HG03558 (cell line): Measurements from ENCODE around the gene GLRX3.
A peak's percentile ranks its signal among the peaks of the same experiment; 100 is the strongest.
"Not testable (repeated sequence)": the region's sequence is repeated elsewhere in the genome, so short reads cannot be mapped to it uniquely, and the experiment has no call there.

Source experiments
- ATAC-seq: cut with Tn5 transposase; IDR thresholded peaks from one replicate; pipeline ENCODE4 v1.9.1; 2021; ENCODE audit warnings: moderate number of reproducible peaks; ENCODE audit not compliant: unreplicated experiment; ENCODE audit errors: extremely low read depth

GLRX3 gene

DNA sequence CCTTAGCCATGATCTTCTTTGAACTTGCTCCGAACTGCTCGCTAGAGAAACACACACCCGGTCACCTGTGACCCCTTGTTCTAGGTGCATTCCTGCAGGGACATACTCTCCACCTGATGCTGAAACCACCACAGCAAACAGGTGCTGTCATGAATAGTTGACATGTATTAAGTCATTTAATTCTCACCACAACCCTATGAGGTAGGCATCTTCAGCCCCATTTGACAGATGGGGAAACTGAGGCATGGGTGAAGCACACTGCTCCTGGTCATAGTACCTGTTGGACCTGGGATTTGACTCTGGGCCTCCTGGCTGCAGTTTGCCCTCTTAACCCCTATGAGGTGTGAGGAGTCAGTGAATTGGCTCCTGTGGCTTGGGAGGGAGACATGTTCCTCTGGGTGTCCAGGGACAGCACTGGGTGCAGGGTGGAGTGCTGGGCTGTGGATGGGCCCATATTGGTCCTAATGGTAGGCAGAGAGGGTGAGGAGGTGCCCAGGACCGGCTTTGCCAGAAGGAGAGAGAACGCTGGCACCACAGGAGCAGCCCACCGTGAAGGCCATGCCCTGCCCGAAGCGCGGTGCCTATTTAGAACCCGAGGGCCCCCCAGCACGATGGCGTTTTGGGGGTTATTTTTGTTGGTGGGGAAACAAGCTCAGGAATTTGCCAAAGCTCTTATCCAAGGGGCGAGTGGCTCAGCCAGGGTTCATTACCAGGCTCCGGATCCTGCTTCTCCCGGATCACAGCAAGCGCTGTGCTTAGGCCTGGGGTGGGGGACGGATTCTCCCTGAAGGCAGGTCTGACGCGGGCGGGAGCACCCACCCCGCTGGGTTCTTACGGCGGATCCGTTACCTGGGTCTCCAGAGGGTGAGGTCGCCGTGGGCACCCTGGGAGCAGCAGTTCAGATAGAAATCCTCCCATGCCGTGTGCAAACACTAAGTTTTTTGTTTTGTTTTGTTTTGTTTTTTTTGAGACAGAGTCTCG lies 52.3 kb downstream of the GLRX3 start:
- no peak for ATAC-seq

DNA sequence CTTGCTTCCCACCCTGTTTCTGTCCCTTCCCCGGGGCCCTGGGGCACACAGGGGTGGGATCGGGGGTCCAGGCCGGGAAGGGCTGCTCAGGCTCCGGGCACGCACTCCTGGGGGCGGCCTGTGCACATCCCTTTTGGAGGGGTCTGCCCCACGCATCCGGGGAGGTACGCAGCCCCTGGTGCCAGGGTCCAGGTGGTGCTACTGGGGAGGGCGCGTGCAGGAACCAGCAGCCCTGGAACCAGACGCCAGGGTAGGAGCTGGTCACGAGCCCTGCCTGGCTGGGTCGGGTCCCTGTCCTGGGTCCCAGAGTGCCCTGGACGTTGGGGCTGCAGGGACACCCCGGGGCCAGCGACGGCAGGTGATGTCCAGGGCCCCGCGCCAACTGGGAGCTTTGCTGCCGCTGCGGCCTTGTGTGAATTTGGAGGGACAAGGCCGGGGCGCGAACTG lies 53.4 kb downstream of the GLRX3 start:
- ATAC-seq = no peak

DNA sequence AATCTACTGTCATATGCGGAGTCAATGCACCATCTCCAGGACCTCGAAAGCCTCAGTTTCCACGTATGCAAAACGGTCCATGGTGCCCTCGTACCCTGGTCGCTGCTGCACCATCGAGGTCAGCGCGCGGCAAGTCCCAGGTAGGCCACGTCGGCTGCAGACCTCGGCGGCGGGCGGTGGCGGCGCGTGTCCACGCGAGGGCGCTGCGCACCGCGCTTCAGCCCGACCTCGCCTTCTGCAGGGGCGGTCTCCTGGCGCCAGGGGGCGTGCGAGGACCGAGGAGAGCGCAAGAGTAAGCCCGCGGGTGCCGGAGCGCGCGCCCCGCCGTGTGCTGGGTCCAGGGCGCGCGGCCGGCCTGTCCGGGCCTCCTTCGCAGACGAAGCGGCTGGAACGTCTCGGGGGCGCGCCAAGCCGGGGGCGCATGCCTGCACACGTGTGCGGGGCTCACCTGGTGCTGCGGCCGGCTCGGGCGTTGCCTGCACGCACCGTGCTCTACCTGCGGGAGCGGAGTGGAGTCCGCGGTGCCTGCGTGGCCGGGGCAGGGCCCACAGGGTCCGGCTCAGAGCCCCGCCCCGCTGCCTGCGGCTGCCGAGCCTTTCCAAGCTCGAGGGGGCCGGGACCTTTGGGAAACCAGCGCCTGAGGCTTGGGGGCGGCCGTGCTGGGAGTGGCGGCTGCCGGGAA lies 54.0 kb downstream of the GLRX3 start:
- peak; percentile 90 for ATAC-seq

DNA sequence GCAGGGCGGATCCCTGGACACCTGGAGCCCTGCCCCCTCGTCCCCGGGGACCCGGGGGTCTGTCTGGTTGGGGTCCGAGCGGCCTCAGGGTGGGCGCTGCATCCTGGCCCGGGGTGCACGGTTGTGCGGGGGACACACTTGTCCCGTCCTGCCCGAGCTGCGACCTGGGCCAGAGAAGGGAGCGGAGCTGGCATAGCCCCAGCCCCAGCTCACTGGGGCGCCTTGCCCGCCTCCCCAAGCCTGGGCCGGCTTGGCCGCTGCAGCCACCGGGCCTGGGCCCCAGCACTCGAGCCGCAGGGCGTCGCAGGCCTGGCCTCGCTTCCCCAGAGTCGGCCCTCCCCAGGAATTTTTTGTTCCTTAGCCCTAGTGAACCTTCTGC lies 54.5 kb downstream of the GLRX3 start:
- ATAC-seq = no peak

DNA sequence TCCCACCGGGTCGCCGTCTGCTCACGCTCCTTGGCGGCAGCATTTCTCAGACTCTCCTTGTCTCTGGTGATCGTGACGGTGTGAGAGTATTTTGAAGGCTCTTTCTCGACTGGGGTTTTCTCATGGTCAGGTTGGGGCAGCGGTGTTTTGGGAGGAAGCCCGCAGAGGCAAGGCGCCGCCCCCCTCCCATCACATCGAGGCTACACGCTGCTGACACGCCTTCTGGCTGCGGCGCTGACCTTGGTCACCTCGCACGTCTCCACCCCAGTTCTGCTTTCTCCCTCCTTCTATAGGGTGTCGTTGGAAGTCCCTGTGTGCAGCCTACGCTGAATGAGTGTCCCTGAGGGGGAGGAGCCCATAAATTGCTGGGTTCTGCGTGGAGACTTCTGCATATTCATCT lies 55.2 kb downstream of the GLRX3 start:
- no peak for ATAC-seq

DNA sequence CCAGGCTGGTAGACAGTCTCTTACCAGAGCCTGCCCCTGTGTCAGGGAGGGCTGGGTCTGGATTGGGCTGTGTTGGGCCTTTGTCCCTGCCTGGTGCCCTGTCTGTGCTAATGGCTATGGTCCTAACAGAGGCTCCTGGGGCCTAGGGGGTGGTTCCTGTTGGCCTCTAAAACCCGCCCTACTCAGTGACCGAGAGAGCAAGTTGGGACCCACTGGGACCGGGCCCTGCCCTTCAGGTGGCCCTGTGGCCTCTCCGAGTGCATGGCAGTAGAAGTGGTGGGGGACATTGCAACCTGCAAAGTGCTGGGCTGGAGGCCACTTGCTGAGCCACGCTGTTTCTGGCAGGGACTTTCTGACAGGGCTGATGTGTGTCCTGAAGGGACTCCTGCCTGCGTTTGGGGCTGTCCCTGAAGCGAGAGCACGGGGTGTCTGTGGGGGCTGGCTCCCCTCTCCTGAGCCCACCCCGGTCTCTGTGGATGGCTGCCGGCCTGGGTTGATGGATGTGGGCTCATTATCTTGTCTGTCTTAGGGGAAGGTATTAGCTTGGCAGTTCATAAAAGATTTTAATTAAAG lies 56.2 kb downstream of the GLRX3 start:
- no peak for ATAC-seq

DNA sequence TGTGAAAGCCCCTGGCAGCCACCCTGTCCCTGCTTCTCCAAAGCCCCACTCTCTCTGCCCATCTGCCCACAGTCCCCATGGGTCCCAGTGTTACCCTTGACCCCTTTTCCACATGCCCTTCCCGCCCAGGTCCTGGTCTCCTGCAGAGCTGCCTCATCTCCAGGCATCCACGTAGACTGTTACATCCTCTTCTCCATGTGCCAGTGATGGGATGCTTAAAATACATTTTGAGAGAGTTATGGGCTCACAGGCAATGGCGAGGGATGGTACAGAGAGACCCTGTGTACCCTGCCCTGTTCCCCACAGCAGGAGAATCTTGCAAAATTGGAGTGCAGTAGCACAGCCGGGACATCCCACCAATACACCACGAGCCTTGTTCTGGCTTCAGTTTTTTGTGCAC lies 56.8 kb downstream of the GLRX3 start:
- ATAC-seq = no peak

DNA sequence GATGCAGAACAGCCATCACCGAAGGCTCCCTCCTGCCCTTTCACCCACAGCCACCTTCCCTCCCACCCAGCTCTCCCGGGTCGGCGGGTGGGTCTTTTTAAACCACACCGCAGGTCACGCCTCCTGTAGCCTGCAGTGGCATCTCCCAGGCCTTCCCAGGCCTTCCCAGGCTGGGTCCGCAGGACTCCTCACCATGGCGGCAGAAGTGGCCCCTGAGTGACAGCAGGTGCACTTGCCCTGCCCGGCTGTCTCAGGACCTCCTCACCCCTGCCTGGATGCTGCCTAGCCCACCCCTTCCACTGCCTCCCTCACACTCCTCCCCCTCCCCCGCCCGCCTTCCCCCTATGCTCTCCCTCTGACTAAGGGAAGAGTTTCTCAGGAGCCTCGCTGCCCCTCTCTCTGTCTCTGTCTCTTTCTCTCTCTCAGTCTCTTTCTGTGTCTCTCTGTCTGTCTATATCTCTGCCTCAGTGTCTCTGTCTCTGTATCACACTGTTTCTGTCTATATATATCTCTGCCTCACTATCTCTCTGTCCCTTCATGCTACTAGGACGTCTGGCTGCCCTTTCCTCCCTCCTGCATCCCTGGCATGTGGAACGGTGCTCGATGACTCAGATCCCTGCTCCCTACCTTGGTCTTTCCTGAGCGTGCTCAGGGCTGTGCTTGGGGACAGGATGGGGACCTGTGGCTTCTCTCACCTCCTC lies 57.5 kb downstream of the GLRX3 start:
- no peak for ATAC-seq

DNA sequence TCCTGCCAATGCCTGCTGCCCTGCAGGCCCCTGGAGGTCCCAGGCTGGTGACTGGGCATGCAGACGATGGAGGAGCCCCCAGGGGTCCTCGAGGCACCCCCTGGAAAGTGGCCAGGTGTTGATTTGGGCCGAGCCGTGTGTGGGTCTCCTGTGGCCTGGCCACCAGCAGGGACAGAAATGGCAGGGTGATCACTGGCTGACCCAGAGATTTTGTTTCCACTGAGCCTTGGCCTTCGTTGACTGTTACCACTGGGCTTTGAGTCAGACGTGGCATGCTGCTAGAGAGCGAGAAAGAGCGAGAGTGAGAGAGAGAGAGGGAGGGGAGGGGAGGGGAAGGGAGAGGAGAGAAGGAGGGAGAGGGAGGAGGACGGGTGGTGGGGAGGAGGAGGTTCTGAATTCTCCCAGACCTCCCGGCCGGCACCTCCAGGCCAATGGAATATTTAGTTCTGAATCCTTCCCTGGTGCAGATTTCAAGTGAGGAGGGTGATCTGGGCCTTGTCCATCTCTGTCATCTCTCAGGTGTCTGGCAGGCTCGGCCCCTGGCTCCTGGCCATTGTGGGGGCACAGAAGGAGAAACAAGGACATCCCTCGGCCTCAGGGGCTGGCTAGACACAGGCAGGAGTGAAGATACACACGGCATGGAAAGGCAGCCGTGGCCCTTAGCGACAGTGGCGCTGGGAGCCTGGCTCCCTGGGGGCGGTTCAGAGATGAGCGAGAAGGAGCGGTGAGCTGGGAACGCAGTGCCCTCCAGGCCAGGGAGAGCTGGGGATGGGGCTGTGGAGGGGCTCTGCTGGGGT lies 58.2 kb downstream of the GLRX3 start:
- no peak for ATAC-seq

DNA sequence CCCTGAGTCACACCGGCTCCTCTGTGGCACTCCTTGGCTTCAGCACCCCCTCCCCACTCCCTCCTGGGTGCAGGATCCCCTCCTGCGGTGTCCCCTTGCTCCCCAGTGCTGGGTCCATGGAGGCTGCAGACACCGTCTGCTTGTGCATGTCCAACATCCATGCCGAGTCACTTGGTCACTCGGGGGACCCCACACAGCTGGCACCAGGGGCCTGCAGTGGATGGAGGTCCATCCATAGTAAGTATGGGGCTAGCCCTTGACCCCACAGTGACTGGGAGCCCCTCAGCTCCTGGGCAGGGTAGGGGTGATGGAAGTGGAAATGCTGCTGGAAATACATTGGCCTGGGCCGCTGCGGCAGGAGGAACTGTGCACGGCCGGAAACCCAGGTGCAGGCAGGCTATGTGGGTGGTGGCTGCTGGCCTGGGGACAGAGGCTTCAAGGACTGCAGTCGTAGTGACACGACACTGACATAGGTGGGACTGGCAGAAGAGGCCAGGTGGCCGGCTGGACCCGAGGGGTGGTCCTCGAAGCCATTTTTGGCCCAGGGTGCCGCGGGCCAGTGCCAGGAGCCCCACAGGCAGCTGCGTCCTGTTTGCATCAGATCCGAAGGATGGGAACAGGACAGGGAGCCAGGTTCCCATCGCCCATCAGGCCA lies 58.9 kb downstream of the GLRX3 start:
- no peak for ATAC-seq

DNA sequence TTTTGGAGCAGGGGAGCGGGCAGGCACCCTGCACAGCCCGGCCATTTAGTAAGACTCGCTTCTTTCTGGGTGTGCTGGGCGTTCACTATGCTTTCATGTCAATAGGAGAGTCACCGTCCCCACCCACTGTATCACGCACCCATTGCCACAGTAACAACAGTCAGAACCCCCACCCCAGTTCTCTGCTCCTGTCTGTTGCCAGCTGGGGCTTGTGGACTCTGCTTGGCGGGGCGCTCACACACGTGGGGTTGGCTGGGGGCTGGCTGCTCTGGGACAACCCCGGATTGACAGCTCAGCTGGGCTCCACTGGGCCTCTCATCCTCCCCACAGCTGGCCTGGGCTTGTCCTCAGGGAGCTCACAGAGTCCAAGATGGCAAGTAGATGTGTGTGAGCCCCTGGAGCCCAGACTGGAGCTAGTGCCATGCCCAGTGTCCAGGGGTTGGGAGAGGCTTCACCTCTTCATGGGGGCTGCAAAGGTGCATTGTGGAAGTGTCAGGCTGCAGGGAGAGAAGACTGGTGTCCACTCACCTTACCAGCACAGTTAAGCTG lies 59.6 kb downstream of the GLRX3 start:
- no peak for ATAC-seq

DNA sequence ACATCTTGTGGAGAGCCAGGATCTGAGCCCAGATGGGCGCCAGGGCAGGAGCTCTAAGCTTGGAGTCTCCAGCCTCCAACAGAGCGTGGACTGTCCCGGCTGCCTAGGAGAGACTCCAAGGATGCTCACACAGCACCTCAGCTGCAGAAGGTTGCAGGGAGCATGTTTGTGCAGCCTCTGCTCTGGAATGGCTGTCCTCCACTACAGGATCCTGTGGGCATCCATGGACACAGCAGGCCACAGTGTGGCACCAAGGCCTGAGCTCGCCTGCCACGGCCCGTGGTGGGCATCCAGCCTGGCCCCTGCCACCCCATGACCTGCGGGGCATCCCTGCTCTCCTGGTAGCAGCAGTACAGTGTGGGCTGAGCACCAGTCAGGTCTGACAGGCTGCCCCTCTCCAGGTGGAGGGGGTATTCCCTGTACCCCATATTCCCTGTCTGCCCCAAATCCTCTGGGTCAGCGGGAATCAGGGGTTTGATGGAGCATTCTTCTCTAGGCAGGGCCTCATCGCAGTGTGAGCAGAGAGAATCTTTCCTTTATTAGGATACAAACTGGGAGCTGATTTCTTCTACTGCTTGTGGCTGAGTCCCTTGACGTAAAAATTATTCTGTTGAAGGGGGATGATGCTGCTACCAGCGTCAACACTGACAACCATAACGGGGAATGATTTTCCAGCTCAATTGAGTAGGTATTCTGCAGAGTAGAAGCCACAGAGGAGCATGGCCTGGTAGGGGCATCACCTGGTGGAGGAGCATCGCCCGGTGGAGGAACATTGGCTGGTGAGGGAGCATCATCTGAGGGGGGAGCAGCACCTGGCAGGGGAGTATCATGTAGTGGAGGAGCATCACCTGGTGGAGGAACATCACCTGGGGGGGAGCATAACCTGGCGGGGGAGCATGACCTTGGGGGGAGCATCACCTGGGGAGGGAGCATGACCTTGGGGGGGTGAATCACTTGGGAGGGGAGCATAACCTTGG lies 60.6 kb downstream of the GLRX3 start:
- no peak for ATAC-seq

DNA sequence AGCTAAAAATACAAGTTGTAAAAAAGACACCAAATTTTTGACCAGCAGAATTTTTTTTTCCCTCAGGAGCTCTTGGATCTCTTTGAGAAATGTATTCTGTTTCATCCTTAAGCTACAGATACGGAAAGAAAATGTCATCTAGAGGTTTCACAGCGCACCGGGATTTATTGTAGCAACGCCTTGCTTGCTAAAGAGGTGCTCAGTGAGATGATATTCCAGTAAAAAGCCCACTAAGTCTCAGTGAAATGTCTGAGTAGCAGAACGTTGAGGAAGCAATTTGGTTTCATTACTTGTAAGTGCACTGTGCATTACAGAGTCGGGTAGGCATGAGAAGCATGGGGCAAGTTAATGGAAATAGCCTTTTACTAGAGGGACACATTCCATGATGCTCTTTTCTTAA lies 62.5 kb downstream of the GLRX3 start:
- no peak for ATAC-seq

DNA sequence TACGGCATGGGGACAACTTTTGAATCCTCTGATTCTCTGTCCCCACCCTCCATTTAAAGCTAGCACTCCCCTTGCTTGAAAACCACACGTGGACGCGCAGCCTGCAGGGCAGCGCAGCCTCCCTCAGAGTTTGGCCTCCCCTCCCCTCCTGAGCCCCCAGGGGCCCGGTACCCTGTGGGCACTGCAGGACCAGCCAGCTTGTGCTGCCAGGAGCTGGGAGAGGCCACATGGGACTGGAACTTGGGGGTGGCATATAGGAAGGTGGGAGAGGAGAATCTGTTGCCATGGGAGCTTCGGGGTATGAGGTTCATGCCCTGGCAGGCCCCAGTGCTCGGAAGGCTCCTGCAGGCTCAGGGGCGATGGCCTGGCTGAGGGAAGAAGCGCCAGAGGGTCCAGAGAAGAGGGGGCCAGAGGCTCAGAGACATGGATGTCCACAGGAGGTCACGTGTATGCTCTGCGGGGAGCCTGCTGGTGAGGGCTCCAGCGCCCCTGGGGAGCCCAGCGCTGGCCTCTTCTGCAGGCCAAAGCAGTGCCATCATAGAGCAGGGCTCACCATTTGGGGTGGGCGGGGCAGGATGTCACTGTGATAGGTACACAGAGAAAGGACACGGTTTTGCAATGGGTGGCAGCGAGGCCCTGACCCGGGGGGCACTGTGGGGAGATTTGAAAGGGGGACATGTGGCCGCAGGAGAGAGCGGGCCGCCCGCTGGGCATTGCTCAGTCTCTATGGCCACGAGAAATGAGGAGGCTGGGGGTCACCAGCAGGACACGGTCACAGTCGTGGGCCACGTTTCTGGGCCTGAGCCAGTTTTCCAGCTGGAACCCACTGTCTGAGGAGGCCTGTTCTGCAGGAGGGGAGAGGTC lies 64.2 kb downstream of the GLRX3 start:
- ATAC-seq = no peak

DNA sequence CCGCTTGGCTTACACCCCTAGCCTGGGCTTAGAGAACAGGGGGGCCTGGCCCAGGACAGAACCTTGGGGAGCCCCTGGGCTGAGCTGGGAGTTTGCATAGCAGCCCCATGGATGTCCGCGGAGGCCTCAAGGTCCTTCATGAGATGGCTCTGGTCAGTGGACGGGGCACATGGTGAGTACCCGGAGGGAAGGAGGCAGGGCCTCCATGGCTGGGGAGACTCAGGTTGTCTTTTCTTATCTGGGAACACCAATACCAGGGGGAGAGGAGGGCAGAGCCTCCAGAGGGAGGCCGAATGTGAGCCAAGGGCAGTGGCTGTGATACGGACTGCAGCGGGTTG lies 64.8 kb downstream of the GLRX3 start:
- no peak for ATAC-seq

DNA sequence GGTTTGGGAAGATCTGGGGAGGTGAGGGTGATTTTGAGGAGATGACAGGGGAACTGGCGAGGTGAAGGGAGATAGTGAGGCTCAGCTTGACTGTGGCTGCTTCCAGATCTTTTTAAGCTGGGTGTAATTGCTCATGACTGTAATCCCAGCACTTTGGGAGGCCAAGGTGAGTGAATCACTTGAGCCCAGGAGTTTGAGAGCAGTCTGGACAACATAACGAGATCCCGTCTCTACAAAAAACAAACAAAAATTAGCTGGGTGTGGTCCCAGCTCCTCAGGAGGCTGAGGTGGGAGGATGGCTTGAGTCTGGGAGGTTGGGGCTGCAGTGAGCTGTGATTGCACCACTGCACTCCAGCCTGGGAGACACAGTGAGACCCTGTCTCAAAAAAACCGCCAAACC lies 66.0 kb downstream of the GLRX3 start:
- ATAC-seq = not testable (repeated sequence)

DNA sequence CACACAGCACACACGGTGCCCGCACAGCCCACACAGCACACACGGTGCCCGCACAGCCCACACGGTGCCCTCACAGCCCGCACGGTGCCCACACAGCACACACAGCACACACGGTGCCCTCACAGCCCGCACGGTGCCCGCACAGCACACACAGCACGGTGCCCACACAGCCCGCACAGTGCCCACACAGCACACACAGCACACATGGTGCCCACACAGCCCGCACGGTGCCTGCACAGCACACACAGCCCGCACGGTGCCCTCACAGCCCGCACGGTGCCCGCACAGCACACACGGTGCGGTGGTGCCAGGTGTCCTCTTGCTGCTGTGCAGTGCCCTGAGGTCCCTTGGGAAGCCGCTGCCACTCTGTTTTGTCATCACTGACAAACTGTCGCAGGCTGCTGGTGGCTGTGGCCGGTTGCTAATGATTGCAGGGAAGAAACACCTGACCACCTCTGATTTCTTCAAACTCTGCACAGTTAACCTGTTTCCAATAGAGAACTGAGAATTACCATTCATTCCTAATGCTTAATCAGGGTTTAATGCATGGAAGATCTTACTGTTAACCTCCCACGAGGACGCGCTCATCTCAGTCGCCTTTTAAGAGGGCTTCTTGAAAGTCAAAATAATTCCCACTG lies 66.9 kb downstream of the GLRX3 start:
- no peak for ATAC-seq
